Spleen (tissue), 11 donors: ENCODE measurements around the gene DNAH10. TPM values are rescaled to one million over a fixed set of nuclear protein-coding genes. Genes with fewer than 3 reads are reported as not detected.

ENCODE experiments used
- DNase-seq: peaks from one replicate; pipeline ENCODE4 v3.0.0-alpha.2; 2020
- H3K27ac ChIP-seq, 8 donors: fragments of 200-600 bp; sonication (generic) in 7 of 8; 1 replicate in 4 of 8; 2 replicates in 4 of 8; pipeline versions ENCODE4 v1.5.0 to v1.8.0; 2016 to 2021; ENCODE audit warnings: inconsistent platforms in 4 of 8, mild to moderate bottlenecking in 4 of 8, moderate library complexity in 1 of 8
- H3K27me3 ChIP-seq, 7 donors: fragments of 200-600 bp; sonication (generic) in 6 of 7; replicated peaks in 1 of 7; 1 replicate in 4 of 7; 2 replicates in 3 of 7; pipeline versions ENCODE4 v1.5.0 to v1.8.0; 2016 to 2021; ENCODE audit warnings: inconsistent platforms in 3 of 7, mild to moderate bottlenecking in 1 of 7
- H3K36me3 ChIP-seq, 6 donors: fragments of 200-600 bp; sonication (generic) in 5 of 6; 1 replicate in 4 of 6; 2 replicates in 2 of 6; pipeline versions ENCODE4 v1.5.0 to v1.8.0; 2016 to 2021; ENCODE audit warnings: inconsistent platforms in 2 of 6
- H3K4me1 ChIP-seq, 6 donors: fragments of 200-600 bp; sonication (generic) in 5 of 6; 1 replicate in 3 of 6; 2 replicates in 3 of 6; pipeline versions ENCODE4 v1.5.0 to v1.8.0; 2016 to 2021; ENCODE audit warnings: inconsistent platforms in 3 of 6
- H3K4me3 ChIP-seq, 8 donors: fragments of 200-600 bp; sonication (generic) in 7 of 8; 1 replicate in 4 of 8; 2 replicates in 4 of 8; pipeline versions ENCODE4 v1.5.0 to v1.8.0; 2016 to 2021; ENCODE audit warnings: inconsistent platforms in 4 of 8, mild to moderate bottlenecking in 4 of 8, moderate library complexity in 2 of 8
- H3K9me3 ChIP-seq, 8 donors: fragments of 200-600 bp; sonication (generic) in 7 of 8; 1 replicate in 4 of 8; 2 replicates in 4 of 8; pipeline versions ENCODE4 v1.5.0 to v1.8.0; 2016 to 2021; ENCODE audit warnings: inconsistent platforms in 4 of 8
- POLR2A ChIP-seq, 3 donors: fragments of 450-650 bp; IDR thresholded peaks; one replicate each; pipeline ENCODE4 v1.5.1; 2017; ENCODE audit warnings: antibody characterized with exemption in 3 of 3, mild to moderate bottlenecking in 1 of 3
- POLR2AphosphoS5 ChIP-seq, 3 donors: sonication (generic); formaldehyde crosslinking; IDR thresholded peaks; one replicate each; pipeline ENCODE4 v1.5.1; 2017; ENCODE audit warnings: antibody characterized with exemption in 3 of 3
- WGBS, 5 donors: extraction: QIAGEN DNeasy Blood & Tissue Kit in 3 of 5; methylation state at CpG; one replicate each; pipeline versions ENCODE4 v1.1.5 to v1.1.7; 2013 to 2018; 5-methylcytosine and 5-hydroxymethylcytosine counted together
- intact Hi-C: fragments of 100-400 bp; cut with DNase I; formaldehyde crosslinking; loops from one replicate; pipeline ENCODE4 v1.15.0; 2023; ENCODE audit warnings: low total_unique reads
- polyA plus RNA-seq, 3 donors: library from polyadenylated mRNA; stranded (reverse); fragments of 200-250 nt; gene quantifications; one replicate each; pipeline ENCODE4 v1.2.1, GENCODE V29; 2013
- total RNA-seq, 7 donors: library from RNA; depleted of rRNA in 3 of 7; stranded (reverse); fragments of >200 nt in 3 of 7; fragmentation: NEBNext Ultra II Directional in 4 of 7; extraction: Animal tissue kit (Norgen Biotek cat#: 25700) in 4 of 7; gene quantifications; one replicate each; pipeline versions ENCODE4 v1.1.0 to v1.2.1, GENCODE V29; 2016 to 2021
- TF ChIP-seq, protein P1 (sequence below), 11 experiments: fragments of 200-600 bp in 7 of 11; fragments of 450-650 bp in 4 of 11; sonication (generic) in 4 of 11; IDR thresholded peaks in 8 of 11; conservative IDR thresholded peaks in 3 of 11; 1 replicate in 7 of 11; 2 replicates in 4 of 11; pipeline versions ENCODE4 v1.4.0 to v1.8.0; 2016 to 2021; ENCODE audit warnings: antibody characterized with exemption in 11 of 11, inconsistent platforms in 4 of 11, mild to moderate bottlenecking in 1 of 11
- donor health status: healthy with polysubstance abuse.
- donor health status: DM: no; HTN: no; CAD: no; lungs with moderate emphysema.
- donor health status: DM: no; HTN: no; CAD: no.
- donor health status: Bipolar disorder and iron deficiency.
- donor health status: healthy.
- donor health status: DM: no; HTN: no; CAD: no.
- donor health status: DM: yes; HTN: yes; CAD: no.

The DNAH10 gene
- total and polyA plus RNA-seq, 10 donors, result 0.23 to 2.2 (median 0.43) TPM; not detected in 1

DNA sequence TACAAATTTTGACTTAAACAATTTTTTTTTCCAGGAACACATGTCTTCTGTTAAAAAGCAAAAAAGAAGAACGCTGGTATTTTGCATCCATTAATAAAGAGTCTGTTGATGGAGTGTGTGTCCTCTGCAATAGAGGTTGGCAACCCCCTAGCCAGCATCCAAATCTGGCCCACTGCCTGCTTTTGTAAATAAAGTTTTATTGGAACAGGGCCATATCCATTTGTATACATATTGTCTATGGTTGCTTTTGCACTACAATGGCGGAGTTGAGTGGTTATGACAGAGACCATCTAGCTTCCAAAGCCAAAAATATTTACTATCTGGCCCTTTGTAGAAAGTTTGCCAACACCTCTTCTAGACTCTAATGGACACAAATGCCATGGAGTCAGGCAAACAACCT, 160.9 kb downstream of the DNAH10 start:
- 88 to 95% (median 94%) methylated on average over 2 of the region's 2 CpGs for WGBS, 5 donors
- peak; percentile 7 for DNase-seq
- Histone ChIP-seq H3K27ac (no peak overlapping the region), H3K9me3 (no peaks in the 10 kb centered on the region), H3K36me3 (no peaks in the 10 kb centered on the region), H3K27me3 (peaks cover 0 to 17% (median 0%) of the 10 kb centered on the region in 7 donors), H3K4me3 (no peak overlapping the region), H3K4me1 (peaks cover 0 to 2% (median 0%) of the 10 kb centered on the region in 6 donors)
- TF ChIP-seq POLR2A (IDR thresholded peaks at IDR 0.05) (no peak), POLR2AphosphoS5 (IDR thresholded peaks at IDR 0.05) (no peak)
- TF ChIP-seq, protein P1, sequence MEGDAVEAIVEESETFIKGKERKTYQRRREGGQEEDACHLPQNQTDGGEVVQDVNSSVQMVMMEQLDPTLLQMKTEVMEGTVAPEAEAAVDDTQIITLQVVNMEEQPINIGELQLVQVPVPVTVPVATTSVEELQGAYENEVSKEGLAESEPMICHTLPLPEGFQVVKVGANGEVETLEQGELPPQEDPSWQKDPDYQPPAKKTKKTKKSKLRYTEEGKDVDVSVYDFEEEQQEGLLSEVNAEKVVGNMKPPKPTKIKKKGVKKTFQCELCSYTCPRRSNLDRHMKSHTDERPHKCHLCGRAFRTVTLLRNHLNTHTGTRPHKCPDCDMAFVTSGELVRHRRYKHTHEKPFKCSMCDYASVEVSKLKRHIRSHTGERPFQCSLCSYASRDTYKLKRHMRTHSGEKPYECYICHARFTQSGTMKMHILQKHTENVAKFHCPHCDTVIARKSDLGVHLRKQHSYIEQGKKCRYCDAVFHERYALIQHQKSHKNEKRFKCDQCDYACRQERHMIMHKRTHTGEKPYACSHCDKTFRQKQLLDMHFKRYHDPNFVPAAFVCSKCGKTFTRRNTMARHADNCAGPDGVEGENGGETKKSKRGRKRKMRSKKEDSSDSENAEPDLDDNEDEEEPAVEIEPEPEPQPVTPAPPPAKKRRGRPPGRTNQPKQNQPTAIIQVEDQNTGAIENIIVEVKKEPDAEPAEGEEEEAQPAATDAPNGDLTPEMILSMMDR (IDR thresholded peaks at IDR 0.05 in 8 of 11, conservative IDR thresholded peaks at IDR 0.05 in 3 of 11), result no peak
- intact Hi-C loops, result no loop called here

DNA sequence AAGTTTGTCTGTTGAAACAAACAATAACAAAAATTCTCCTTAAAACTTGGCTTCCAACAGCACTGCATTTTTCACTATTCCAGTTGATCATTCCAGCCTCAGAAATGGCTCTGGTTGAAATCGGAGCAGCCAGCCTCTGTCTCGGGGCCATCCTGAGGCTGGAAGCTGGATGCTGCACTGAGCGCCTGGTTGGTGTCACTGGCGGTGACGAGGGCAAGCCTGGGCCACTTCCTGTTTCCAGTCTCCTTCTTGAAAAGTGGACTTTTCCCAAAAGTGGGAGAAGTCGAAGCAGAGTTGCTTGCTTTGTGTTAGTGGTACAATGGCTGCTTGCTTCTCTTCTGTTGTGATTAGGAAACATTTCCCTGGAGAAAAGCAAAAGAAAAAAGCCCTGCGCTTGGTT, 161.8 kb downstream of the DNAH10 start:
- TF ChIP-seq POLR2A (IDR thresholded peaks at IDR 0.05) (no peak), POLR2AphosphoS5 (IDR thresholded peaks at IDR 0.05) (no peak)
- TF ChIP-seq, protein P1 (IDR thresholded peaks at IDR 0.05 in 8 of 11, conservative IDR thresholded peaks at IDR 0.05 in 3 of 11), result no peak
- H3K4me1 ChIP-seq, result peaks cover 0 to 8% (median 0%) of the 10 kb centered on the region in 6 donors
- H3K4me3 ChIP-seq, result no peak overlapping the region
- intact Hi-C loops, result no loop called here
- H3K27ac ChIP-seq, result no peak overlapping the region
- H3K27me3 ChIP-seq, result peaks cover 0 to 20% (median 0%) of the 10 kb centered on the region in 7 donors
- H3K36me3 ChIP-seq, result no peaks in the 10 kb centered on the region
- peak; percentile 56 for DNase-seq
- 66 to 73% (median 66%) methylated on average over 7 of the region's 7 CpGs for WGBS, 5 donors
- H3K9me3 ChIP-seq, result no peaks in the 10 kb centered on the region

DNA sequence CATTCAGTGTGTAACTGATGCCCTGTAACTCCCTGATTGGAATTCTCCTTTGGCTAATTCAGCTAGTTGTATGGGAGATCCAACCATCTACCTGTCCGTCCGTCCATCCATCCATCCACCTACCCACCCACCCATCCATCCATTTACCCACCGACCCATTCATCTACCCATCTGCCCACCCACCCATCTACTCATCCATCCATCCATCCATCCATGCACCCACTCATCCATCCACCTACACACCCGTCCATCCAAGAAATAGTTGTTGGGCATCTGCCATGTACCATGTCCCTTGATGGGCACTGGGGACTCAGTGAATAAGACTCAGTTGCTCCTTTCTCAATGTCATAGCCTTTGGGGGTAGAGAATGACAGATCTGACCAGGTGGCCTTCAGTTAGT, 162.4 kb downstream of the DNAH10 start:
- TF ChIP-seq, protein P1 (IDR thresholded peaks at IDR 0.05 in 8 of 11, conservative IDR thresholded peaks at IDR 0.05 in 3 of 11), result no peak
- TF ChIP-seq POLR2AphosphoS5 (IDR thresholded peaks at IDR 0.05) (no peak), POLR2A (IDR thresholded peaks at IDR 0.05) (no peak)
- intact Hi-C loops, result no loop called here
- no peak for DNase-seq
- H3K27ac ChIP-seq, result no peak overlapping the region
- no peaks in the 10 kb centered on the region for H3K9me3 ChIP-seq
- H3K4me1 ChIP-seq, result peaks cover 0 to 8% (median 0%) of the 10 kb centered on the region in 6 donors
- H3K27me3 ChIP-seq, result peaks cover 0 to 20% (median 0%) of the 10 kb centered on the region in 7 donors
- H3K36me3 ChIP-seq, result no peaks in the 10 kb centered on the region
- WGBS, 5 donors, result 85 to 94% (median 91%) methylated on average over 4 of the region's 4 CpGs
- no peak overlapping the region for H3K4me3 ChIP-seq

DNA sequence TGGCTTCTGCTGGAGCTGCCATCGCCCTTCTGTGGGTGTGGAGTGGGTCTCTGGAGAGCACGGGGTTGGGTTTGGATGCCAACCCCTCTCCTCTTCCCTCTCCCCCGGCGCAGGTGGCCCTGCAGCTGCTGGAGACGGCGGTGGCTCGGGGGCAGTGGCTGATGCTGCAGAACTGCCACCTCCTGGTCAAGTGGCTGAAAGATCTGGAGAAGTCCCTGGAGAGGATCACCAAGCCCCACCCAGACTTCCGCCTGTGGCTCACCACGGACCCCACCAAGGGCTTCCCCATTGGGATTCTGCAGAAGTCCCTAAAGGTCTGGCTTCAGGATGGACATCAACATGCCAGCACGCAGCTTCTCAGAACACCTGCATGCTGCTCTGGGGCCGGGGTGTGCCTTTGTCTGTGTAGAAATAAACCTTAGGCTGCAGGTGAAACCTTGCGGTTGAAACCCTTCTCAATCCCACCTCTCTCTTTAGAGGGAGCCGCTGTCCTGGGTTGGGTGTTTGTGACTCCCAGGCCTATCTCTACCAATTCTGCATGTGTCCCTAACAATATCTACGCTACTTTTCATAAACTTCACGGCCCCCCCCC, 166.3 kb downstream of the DNAH10 start:
- WGBS, 5 donors, result 56 to 75% (median 69%) methylated on average over 13 to 15 of the region's 15 CpGs
- intact Hi-C loops, result no loop called here
- H3K27ac ChIP-seq, result no peak overlapping the region
- peaks cover 0 to 20% (median 0%) of the 10 kb centered on the region in 7 donors for H3K27me3 ChIP-seq
- DNase-seq, result no peak
- peaks cover 0 to 8% (median 0%) of the 10 kb centered on the region in 6 donors for H3K4me1 ChIP-seq
- TF ChIP-seq, protein P1 (IDR thresholded peaks at IDR 0.05 in 8 of 11, conservative IDR thresholded peaks at IDR 0.05 in 3 of 11), result no peak
- no peak for TF ChIP-seq POLR2A (IDR thresholded peaks at IDR 0.05)
- no peak for TF ChIP-seq POLR2AphosphoS5 (IDR thresholded peaks at IDR 0.05)
- H3K4me3 ChIP-seq, result no peak overlapping the region
- no peaks in the 10 kb centered on the region for H3K9me3 ChIP-seq
- H3K36me3 ChIP-seq, result no peaks in the 10 kb centered on the region
